Vagina (tissue), 2 donors: ENCODE results near the gene RBM20. TPM values are rescaled to one million over a fixed set of nuclear protein-coding genes. Genes with fewer than 3 reads are reported as not detected.

Experiments used
- DNase-seq, 2 donors: peaks; one replicate each; pipeline ENCODE4 v3.0.0-alpha.2; 2017; ENCODE audit errors: extremely low spot score in 2 of 2
- H3K27ac ChIP-seq: fragments of 200-600 bp; sonication (generic); one replicate; pipeline ENCODE4 v1.5.1; 2019
- H3K27me3 ChIP-seq: fragments of 200-600 bp; sonication (generic); one replicate; pipeline ENCODE4 v1.5.1; 2019
- H3K36me3 ChIP-seq, 2 donors: fragments of 200-600 bp; sonication (generic); one replicate each; pipeline ENCODE4 v1.5.1; 2017 to 2019
- H3K4me1 ChIP-seq: fragments of 200-600 bp; sonication (generic); one replicate; pipeline ENCODE4 v1.5.1; 2019
- H3K4me3 ChIP-seq, 2 donors: fragments of 200-600 bp; sonication (generic); 1 replicate in 1 of 2; 2 replicates in 1 of 2; pipeline ENCODE4 v1.5.1; 2016 to 2019
- H3K9me3 ChIP-seq: fragments of 200-600 bp; sonication (generic); one replicate; pipeline ENCODE4 v1.5.1; 2019
- POLR2A ChIP-seq, 2 donors: fragments of 450-650 bp; IDR thresholded peaks; one replicate each; pipeline ENCODE4 v1.6.1; 2017; ENCODE audit warnings: antibody characterized with exemption in 2 of 2, mild to moderate bottlenecking in 2 of 2, moderate library complexity in 2 of 2
- POLR2AphosphoS5 ChIP-seq, 2 donors: sonication (generic); formaldehyde crosslinking; IDR thresholded peaks; one replicate each; pipeline ENCODE4 v1.9.0; 2017; ENCODE audit warnings: antibody characterized with exemption in 2 of 2, mild to moderate bottlenecking in 2 of 2, low read depth in 1 of 2; ENCODE audit not compliant: insufficient read depth in 1 of 2
- intact Hi-C: fragments of 100-400 bp; cut with DNase I; formaldehyde crosslinking; loops from one replicate; pipeline ENCODE4 v1.15.1; 2023
- total RNA-seq: library from RNA; depleted of rRNA; stranded (reverse); fragments of >200 nt; gene quantifications from one replicate; pipeline ENCODE4 v1.2.3, GENCODE V29; 2016
- TF ChIP-seq, protein P1 (sequence below), 3 experiments: fragments of 450-650 bp in 2 of 3; fragments of 200-600 bp in 1 of 3; sonication (generic) in 1 of 3; IDR thresholded peaks; one replicate each; pipeline ENCODE4 v1.5.1; 2017 to 2019; ENCODE audit warnings: antibody characterized with exemption in 3 of 3, mild to moderate bottlenecking in 2 of 3, moderate library complexity in 2 of 3

The RBM20 gene
- total RNA-seq, 1 donor from 2014 or later = 5.2 TPM

GRCh38 chr10:110775406-110775805, 131.3 kb downstream of the RBM20 start:
- H3K4me1 ChIP-seq = no peaks in the 10 kb centered on the region
- no peaks in the 10 kb centered on the region for H3K9me3 ChIP-seq
- H3K4me3 ChIP-seq = no peak overlapping the region
- no peak for DNase-seq
- H3K36me3 ChIP-seq = no peaks in the 10 kb centered on the region
- H3K27me3 ChIP-seq = no peaks in the 10 kb centered on the region
- TF ChIP-seq POLR2A (IDR thresholded peaks at IDR 0.05) (no peak), POLR2AphosphoS5 (IDR thresholded peaks at IDR 0.05; ENCODE audit: insufficient read depth in 1 of 2, low read depth in 1 of 2) (no peak)
- TF ChIP-seq, protein P1, sequence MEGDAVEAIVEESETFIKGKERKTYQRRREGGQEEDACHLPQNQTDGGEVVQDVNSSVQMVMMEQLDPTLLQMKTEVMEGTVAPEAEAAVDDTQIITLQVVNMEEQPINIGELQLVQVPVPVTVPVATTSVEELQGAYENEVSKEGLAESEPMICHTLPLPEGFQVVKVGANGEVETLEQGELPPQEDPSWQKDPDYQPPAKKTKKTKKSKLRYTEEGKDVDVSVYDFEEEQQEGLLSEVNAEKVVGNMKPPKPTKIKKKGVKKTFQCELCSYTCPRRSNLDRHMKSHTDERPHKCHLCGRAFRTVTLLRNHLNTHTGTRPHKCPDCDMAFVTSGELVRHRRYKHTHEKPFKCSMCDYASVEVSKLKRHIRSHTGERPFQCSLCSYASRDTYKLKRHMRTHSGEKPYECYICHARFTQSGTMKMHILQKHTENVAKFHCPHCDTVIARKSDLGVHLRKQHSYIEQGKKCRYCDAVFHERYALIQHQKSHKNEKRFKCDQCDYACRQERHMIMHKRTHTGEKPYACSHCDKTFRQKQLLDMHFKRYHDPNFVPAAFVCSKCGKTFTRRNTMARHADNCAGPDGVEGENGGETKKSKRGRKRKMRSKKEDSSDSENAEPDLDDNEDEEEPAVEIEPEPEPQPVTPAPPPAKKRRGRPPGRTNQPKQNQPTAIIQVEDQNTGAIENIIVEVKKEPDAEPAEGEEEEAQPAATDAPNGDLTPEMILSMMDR (IDR thresholded peaks at IDR 0.05) = no peak
- intact Hi-C loops = no loop called here
- no peak overlapping the region for H3K27ac ChIP-seq

DNA sequence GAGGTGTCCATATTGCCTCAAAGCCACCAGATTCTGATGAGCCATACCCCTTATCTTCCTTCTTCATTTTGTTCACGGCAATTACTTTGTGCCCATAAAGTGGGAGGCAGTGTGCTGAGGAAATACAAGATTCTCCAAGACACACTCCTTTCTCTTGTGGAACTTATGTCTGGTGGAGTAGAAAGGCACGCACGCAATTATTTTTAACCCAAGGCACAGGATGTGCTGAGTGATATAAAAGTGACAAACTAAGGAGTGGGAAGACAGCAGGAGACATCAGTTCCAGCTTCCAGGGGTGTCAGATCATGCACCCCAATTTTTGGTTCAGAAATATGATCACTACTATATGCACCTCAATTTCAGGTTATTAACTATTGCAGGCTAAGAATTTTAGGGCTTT, 132.9 kb downstream of the RBM20 start:
- TF ChIP-seq, protein P1 (IDR thresholded peaks at IDR 0.05) = no peak
- TF ChIP-seq POLR2A (IDR thresholded peaks at IDR 0.05) = no peak
- TF ChIP-seq POLR2AphosphoS5 (IDR thresholded peaks at IDR 0.05; ENCODE audit: insufficient read depth in 1 of 2, low read depth in 1 of 2) = no peak
- H3K9me3 ChIP-seq = no peaks in the 10 kb centered on the region
- DNase-seq = no peak
- H3K4me3 ChIP-seq = no peak overlapping the region
- intact Hi-C loops = no loop called here
- no peak overlapping the region for H3K27ac ChIP-seq
- H3K27me3 ChIP-seq = no peaks in the 10 kb centered on the region
- H3K36me3 ChIP-seq = no peaks in the 10 kb centered on the region
- no peaks in the 10 kb centered on the region for H3K4me1 ChIP-seq

DNA sequence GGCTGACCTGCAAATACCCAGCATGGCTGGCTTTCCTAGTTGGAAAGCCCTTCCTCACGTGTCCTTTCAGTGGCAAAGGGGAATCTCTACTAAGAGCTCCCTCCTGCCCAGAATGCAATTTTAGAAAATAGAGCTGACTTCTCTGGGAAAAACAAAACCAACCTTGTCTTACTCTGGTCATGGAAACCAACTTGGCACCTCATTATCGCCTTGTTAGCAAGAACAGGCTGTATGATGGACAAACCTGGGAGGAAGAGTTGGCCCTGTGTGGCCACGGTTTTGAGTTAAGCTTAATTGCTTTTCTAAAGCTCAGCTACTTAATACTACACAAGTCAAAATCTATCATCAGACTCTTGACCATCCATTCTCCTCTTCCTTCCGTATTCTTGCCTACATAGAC, 133.5 kb downstream of the RBM20 start:
- Histone ChIP-seq H3K27me3 (no peaks in the 10 kb centered on the region), H3K9me3 (no peaks in the 10 kb centered on the region), H3K4me1 (no peaks in the 10 kb centered on the region), H3K4me3 (no peak overlapping the region), H3K36me3 (no peaks in the 10 kb centered on the region), H3K27ac (no peak overlapping the region)
- TF ChIP-seq POLR2AphosphoS5 (IDR thresholded peaks at IDR 0.05; ENCODE audit: insufficient read depth in 1 of 2, low read depth in 1 of 2) = no peak
- TF ChIP-seq, protein P1 (IDR thresholded peaks at IDR 0.05) = no peak
- TF ChIP-seq POLR2A (IDR thresholded peaks at IDR 0.05) = no peak
- intact Hi-C loops = no loop called here
- no peak for DNase-seq

- no peaks in the 10 kb centered on the region for H3K4me1 ChIP-seq
- H3K36me3 ChIP-seq = no peaks in the 10 kb centered on the region
- no peak for DNase-seq
- no peak overlapping the region for H3K4me3 ChIP-seq
- TF ChIP-seq POLR2AphosphoS5 (IDR thresholded peaks at IDR 0.05; ENCODE audit: insufficient read depth in 1 of 2, low read depth in 1 of 2) (no peak), POLR2A (IDR thresholded peaks at IDR 0.05) (no peak)
- TF ChIP-seq, protein P1 (IDR thresholded peaks at IDR 0.05) = no peak
- H3K9me3 ChIP-seq = no peaks in the 10 kb centered on the region
- intact Hi-C loops = no loop called here
- no peak overlapping the region for H3K27ac ChIP-seq
- H3K27me3 ChIP-seq = no peaks in the 10 kb centered on the region
Measured at GRCh38 chr10:110778211-110778610, 134.1 kb downstream of the RBM20 start.

GRCh38 chr10:110779489-110779888, 135.4 kb downstream of the RBM20 start:
- H3K9me3 ChIP-seq = no peaks in the 10 kb centered on the region
- no peak for TF ChIP-seq POLR2A (IDR thresholded peaks at IDR 0.05)
- TF ChIP-seq POLR2AphosphoS5 (IDR thresholded peaks at IDR 0.05; ENCODE audit: insufficient read depth in 1 of 2, low read depth in 1 of 2) = no peak
- TF ChIP-seq, protein P1 (IDR thresholded peaks at IDR 0.05) = no peak

More at GRCh38 chr10:110779489-110779888, 135.4 kb downstream of the RBM20 start:
- Histone ChIP-seq H3K27ac (no peak overlapping the region), H3K4me3 (no peak overlapping the region), H3K36me3 (no peaks in the 10 kb centered on the region), H3K27me3 (no peaks in the 10 kb centered on the region), H3K4me1 (no peaks in the 10 kb centered on the region)
- intact Hi-C loops = no loop called here
- no peak for DNase-seq
